Immature natural killer cell (primary cell): ENCODE results near the gene POGK. TPM values are rescaled to one million over a fixed set of nuclear protein-coding genes. Genes with fewer than 3 reads are reported as not detected.

Experiments used
- DNase-seq, 3 donors: peaks; one replicate each; pipeline ENCODE4 v3.0.0; 2022; ENCODE audit warnings: mixed read lengths in 1 of 3
- H3K27ac Mint-ChIP-seq, 6 donors: one replicate each; pipeline ENCODE4 v1.8.0; 2020; ENCODE audit warnings: mixed read lengths in 6 of 6, mild to moderate bottlenecking in 5 of 6, inconsistent platforms in 4 of 6, moderate library complexity in 3 of 6
- H3K27me3 Mint-ChIP-seq, 3 donors: one replicate each; pipeline ENCODE4 v1.8.0; 2020 to 2021; ENCODE audit warnings: low read depth in 3 of 3, mild to moderate bottlenecking in 3 of 3, mixed read lengths in 3 of 3, moderate library complexity in 3 of 3, inconsistent platforms in 1 of 3
- H3K36me3 Mint-ChIP-seq, 3 donors: one replicate each; pipeline ENCODE4 v1.8.0; 2020; ENCODE audit warnings: mixed read lengths in 3 of 3, inconsistent platforms in 2 of 3, mild to moderate bottlenecking in 2 of 3
- H3K4me1 Mint-ChIP-seq, 2 donors: one replicate each; pipeline ENCODE4 v1.8.0; 2020; ENCODE audit warnings: inconsistent platforms in 2 of 2, mild to moderate bottlenecking in 2 of 2, mixed read lengths in 2 of 2, moderate library complexity in 1 of 2
- H3K4me3 Mint-ChIP-seq, 5 donors: one replicate each; pipeline ENCODE4 v1.8.0; 2020; ENCODE audit warnings: mild to moderate bottlenecking in 5 of 5, mixed read lengths in 5 of 5, inconsistent platforms in 3 of 5, moderate library complexity in 3 of 5
- H3K9me3 Mint-ChIP-seq, 6 donors: one replicate each; pipeline ENCODE4 v1.8.0; 2020; ENCODE audit warnings: mild to moderate bottlenecking in 6 of 6, mixed read lengths in 6 of 6, inconsistent platforms in 4 of 6, moderate library complexity in 3 of 6
- polyA plus RNA-seq, 3 donors: library from polyadenylated mRNA; unstranded; fragments of 300-500 nt; fragmentation: Illumina TruSeq; gene quantifications; one replicate each; pipeline ENCODE4 v1.2.3, GENCODE V29; 2021

POGK gene
- polyA plus RNA-seq, 3 donors from 2014 or later: 2.8 to 10.8 (median 8.3) TPM

GRCh38 chr1:166895766-166896165, 56.5 kb downstream of the POGK start:
- H3K27ac Mint-ChIP-seq: no peak overlapping the region
- peaks cover 0 to 12% (median 5%) of the 10 kb centered on the region in 3 donors for H3K27me3 Mint-ChIP-seq
- no peak overlapping the region for H3K4me3 Mint-ChIP-seq
- peaks cover 0 to 5% (median 1%) of the 10 kb centered on the region in 6 donors for H3K9me3 Mint-ChIP-seq
- H3K4me1 Mint-ChIP-seq: no peaks in the 10 kb centered on the region
- H3K36me3 Mint-ChIP-seq: peaks cover 0 to 3% (median 0%) of the 10 kb centered on the region in 3 donors
- no peak for DNase-seq

DNA sequence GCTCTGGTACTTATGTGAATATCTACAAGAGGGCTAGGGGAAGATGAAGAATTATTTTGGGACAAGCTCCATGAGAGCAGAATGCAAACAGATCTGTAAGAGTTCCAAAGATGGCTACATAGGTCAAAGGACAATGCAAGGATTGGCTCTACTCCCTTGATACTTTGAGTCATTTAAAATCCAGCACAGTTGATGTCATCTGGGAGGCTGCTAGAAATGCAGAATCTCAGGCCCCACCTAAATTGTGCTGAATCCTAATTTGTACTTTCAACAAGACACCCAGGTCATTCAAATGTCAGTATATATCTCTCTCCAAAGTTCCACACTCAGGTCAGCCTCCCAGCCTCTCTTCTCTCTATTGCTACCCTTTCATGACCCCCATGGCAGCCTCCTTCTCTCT, 60.5 kb downstream of the POGK start:
- peaks cover 0 to 5% (median 1%) of the 10 kb centered on the region in 6 donors for H3K9me3 Mint-ChIP-seq
- no peaks in the 10 kb centered on the region for H3K4me1 Mint-ChIP-seq
- peaks cover 0 to 3% (median 0%) of the 10 kb centered on the region in 3 donors for H3K36me3 Mint-ChIP-seq
- H3K4me3 Mint-ChIP-seq: no peak overlapping the region
- peaks cover 2 to 10% (median 3%) of the 10 kb centered on the region in 3 donors for H3K27me3 Mint-ChIP-seq
- H3K27ac Mint-ChIP-seq: no peak overlapping the region
- no peak for DNase-seq

DNA sequence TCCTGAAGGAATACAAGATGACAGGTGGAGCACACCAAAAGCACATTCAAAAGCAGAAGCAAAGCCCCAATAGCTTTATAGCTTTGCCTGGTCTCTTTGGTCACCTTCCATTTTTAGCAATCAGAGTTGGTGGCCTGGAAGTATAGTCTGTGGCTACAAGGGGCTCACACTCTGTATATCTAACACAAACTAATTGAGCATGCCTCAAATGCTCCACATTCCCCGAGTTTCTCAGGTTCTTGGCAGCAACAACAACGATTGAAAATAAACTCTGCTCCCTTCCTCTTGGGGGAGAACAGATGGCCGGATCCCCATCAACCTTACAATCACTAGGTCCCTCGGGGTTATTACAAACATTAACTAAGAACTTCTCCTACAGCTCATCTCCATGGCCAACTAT, 61.7 kb downstream of the POGK start:
- peaks cover 0 to 5% (median 1%) of the 10 kb centered on the region in 6 donors for H3K9me3 Mint-ChIP-seq
- DNase-seq: no peak
- H3K27ac Mint-ChIP-seq: no peak overlapping the region
- H3K36me3 Mint-ChIP-seq: peaks cover 0 to 3% (median 0%) of the 10 kb centered on the region in 3 donors
- peaks cover 3 to 4% of the 10 kb centered on the region in 2 donors for H3K4me1 Mint-ChIP-seq
- peaks cover 2 to 10% (median 3%) of the 10 kb centered on the region in 3 donors for H3K27me3 Mint-ChIP-seq
- no peak overlapping the region for H3K4me3 Mint-ChIP-seq

DNA sequence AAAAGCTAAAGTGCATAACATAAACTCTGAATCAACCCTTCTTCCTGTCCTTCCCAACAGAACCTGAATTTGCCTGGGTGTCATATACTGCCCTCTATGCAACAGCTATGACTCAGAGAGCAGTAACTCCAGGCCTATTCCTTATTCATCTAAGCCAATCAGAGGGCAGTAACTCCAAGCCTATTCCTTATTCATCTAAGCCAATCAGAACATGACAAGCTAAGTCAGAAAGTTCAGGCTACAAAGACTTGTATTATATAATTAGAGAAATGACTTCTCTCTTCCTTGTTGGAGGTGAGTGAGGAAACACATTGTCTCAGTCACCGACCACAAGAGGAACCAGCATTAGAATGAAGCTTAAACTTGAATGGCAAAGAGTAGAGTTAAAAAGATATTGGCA, 63.0 kb downstream of the POGK start:
- Mint-ChIP-seq H3K36me3 (no peaks in the 10 kb centered on the region), H3K4me1 (peaks cover 7 to 12% of the 10 kb centered on the region in 2 donors), H3K27ac (no peak overlapping the region), H3K27me3 (peaks cover 0 to 9% (median 2%) of the 10 kb centered on the region in 3 donors), H3K4me3 (no peak overlapping the region), H3K9me3 (no peaks in the 10 kb centered on the region)
- DNase-seq: no peak

GRCh38 chr1:166903232-166903631, 64.0 kb downstream of the POGK start:
- peaks cover 0 to 9% (median 2%) of the 10 kb centered on the region in 3 donors for H3K27me3 Mint-ChIP-seq
- DNase-seq: no peak
- no peaks in the 10 kb centered on the region for H3K9me3 Mint-ChIP-seq
- no peak overlapping the region for H3K27ac Mint-ChIP-seq
- no peak overlapping the region for H3K4me3 Mint-ChIP-seq
- no peaks in the 10 kb centered on the region for H3K36me3 Mint-ChIP-seq
- peaks cover 7 to 12% of the 10 kb centered on the region in 2 donors for H3K4me1 Mint-ChIP-seq

GRCh38 chr1:166905136-166905535, 65.9 kb downstream of the POGK start:
- no peak overlapping the region for H3K4me3 Mint-ChIP-seq

GRCh38 chr1:166905900-166906299, 66.6 kb downstream of the POGK start:
- DNase-seq: no peak
- H3K27me3 Mint-ChIP-seq: peaks cover 0 to 7% (median 2%) of the 10 kb centered on the region in 3 donors
- no peaks in the 10 kb centered on the region for H3K36me3 Mint-ChIP-seq
- H3K4me3 Mint-ChIP-seq: peak overlapping the region in 2 of 5 donors; percentile 0 to 1
- no peak overlapping the region for H3K27ac Mint-ChIP-seq
- no peaks in the 10 kb centered on the region for H3K9me3 Mint-ChIP-seq
- H3K4me1 Mint-ChIP-seq: peaks cover 10 to 19% of the 10 kb centered on the region in 2 donors

More at GRCh38 chr1:166905136-166905535, 65.9 kb downstream of the POGK start:
- DNase-seq: no peak
- H3K4me1 Mint-ChIP-seq: peaks cover 7 to 12% of the 10 kb centered on the region in 2 donors
- H3K27ac Mint-ChIP-seq: no peak overlapping the region
- no peaks in the 10 kb centered on the region for H3K9me3 Mint-ChIP-seq
- no peaks in the 10 kb centered on the region for H3K36me3 Mint-ChIP-seq
- H3K27me3 Mint-ChIP-seq: peaks cover 0 to 4% (median 2%) of the 10 kb centered on the region in 3 donors

Other genes with a start within 250 kb of the POGK start
- gene TADA1, start 36.8 kb downstream of the POGK start, polyA plus RNA-seq: 10 to 100 TPM; 14.4 to 16.6 (median 16.3) TPM
- 1 to 10 TPM in 1 of 3 donors, not detected in 2; 1.9 TPM for gene ILDR2, start 136.1 kb downstream of the POGK start, polyA plus RNA-seq
- not detected for gene MAEL, start 149.8 kb downstream of the POGK start, polyA plus RNA-seq